H1 (cell line): ENCODE data around the gene CNOT1. TPM values are rescaled to one million over a fixed set of nuclear protein-coding genes. Genes with fewer than 3 reads are reported as not detected.
A peak's percentile ranks its signal among the peaks of the same experiment; 100 is the strongest.

Experiments
- EP300 ChIP-seq, 2 experiments: IDR thresholded peaks; 1 replicate in 1 of 2; 2 replicates in 1 of 2; pipeline ENCODE4 v1.6.1; 2011 to 2012; ENCODE audit warnings: low read depth in 2 of 2, low read length in 2 of 2, mild to moderate bottlenecking in 2 of 2, borderline replicate concordance in 1 of 2, inconsistent platforms in 1 of 2, moderate library complexity in 1 of 2
- KDM4A ChIP-seq: IDR thresholded peaks from one replicate; pipeline ENCODE4 v1.7.1; 2012; ENCODE audit warnings: low read depth, mild to moderate bottlenecking, moderate library complexity, low read length, inconsistent platforms; ENCODE audit not compliant: severe bottlenecking
- SP2 ChIP-seq: IDR thresholded peaks from 2 replicates; pipeline ENCODE4 v1.6.1; 2012; ENCODE audit warnings: mild to moderate bottlenecking, low read length, inconsistent platforms
- USF2 ChIP-seq: IDR thresholded peaks from 2 replicates; pipeline ENCODE4 v1.6.1; 2011; ENCODE audit warnings: low read length, improper control_type of control experiment
- polyA plus RNA-seq, 7 experiments: library from polyadenylated mRNA; depleted of rRNA in 3 of 7; stranded (reverse) in 5 of 7; unstranded in 2 of 7; fragments of >200 nt in 5 of 7; fragments of 200-250 nt in 2 of 7; gene quantifications; 1 replicate in 5 of 7; 2 replicates in 1 of 7; 4 replicates in 1 of 7; pipeline versions ENCODE4 v1.2.1 to v1.2.3, GENCODE V29; 2011 to 2013; ENCODE audit warnings: missing spikeins in 2 of 7, mixed read lengths in 2 of 7
- small RNA-seq: library from polyadenylated mRNA; stranded (forward); fragments of <200 nt; extraction: miRNeasy Mini kit (QIAGEN cat#:217004); gene quantifications from one replicate; pipeline ENCODE3, GENCODE V24; 2013; ENCODE audit not compliant: insufficient read depth
- total RNA-seq: library from RNA; stranded (reverse); fragmentation: NEBNext Ultra II Directional; extraction: Animal tissue kit (Norgen Biotek cat#: 25700); gene quantifications from 2 replicates; pipeline ENCODE4 v1.2.1, GENCODE V29; 2021

CNOT1 gene
- total and polyA plus RNA-seq, 2 of the 8 experiments (the other 6 are each of a cell fraction or from before 2014, with no cell fraction given): 306 to 319 TPM

- TF ChIP-seq KDM4A (no peak), EP300 (IDR thresholded peaks at IDR 0.05; ENCODE audit: borderline replicate concordance in 1 of 2, low read depth in 2 of 2, low read length in 2 of 2) (no peak), SP2 (no peak), USF2 (no peak)
Measured at GRCh38 chr16:58471209-58471975, 158.2 kb downstream of the CNOT1 start (continued).

Small RNAs within 50 kb of the gene (small RNA-seq; reads per million reads assigned to genes)
- gene RNU6-103P: not detected
- gene SNORA46: 13.0 reads per million, percentile 86 among the genes with 10 or more reads in this experiment
- gene SNORA50A: not detected

Other genes starting within 250 kb of the CNOT1 start
- gene GINS3, start 237.4 kb downstream of the CNOT1 start, total RNA-seq: 13.4 and 15.4 TPM in 2 replicates
- gene GINS3, start 237.4 kb downstream of the CNOT1 start, polyA plus RNA-seq (2011; rRNA removed): 9.5 and 12.9 TPM in 2 replicates
- gene NDRG4, start 129.7 kb downstream of the CNOT1 start, total RNA-seq: 18.9 and 20.8 TPM in 2 replicates
- 30.9 and 45.7 TPM in 2 replicates for gene NDRG4, start 129.7 kb downstream of the CNOT1 start, polyA plus RNA-seq (2011; rRNA removed)
- 37.0 and 40.5 TPM in 2 replicates for gene SETD6, start 114.3 kb downstream of the CNOT1 start, total RNA-seq
- gene SETD6, start 114.3 kb downstream of the CNOT1 start, polyA plus RNA-seq (2011; rRNA removed): 25.3 and 34.1 TPM in 2 replicates
- gene SLC38A7, start 54.9 kb upstream of the CNOT1 start, total RNA-seq: 26.7 and 29.6 TPM in 2 replicates
- 25.4 and 28.0 TPM in 2 replicates for gene SLC38A7, start 54.9 kb upstream of the CNOT1 start, polyA plus RNA-seq (2011; rRNA removed)
- gene GOT2, start 104.5 kb upstream of the CNOT1 start, total RNA-seq: 218 and 223 TPM in 2 replicates
- gene GOT2, start 104.5 kb upstream of the CNOT1 start, polyA plus RNA-seq (2011; rRNA removed): 62.9 and 69.2 TPM in 2 replicates